ENCODE data around the gene RAMP1. TPM values are rescaled to one million over a fixed set of nuclear protein-coding genes. Genes with fewer than 3 reads are reported as not detected.
A peak's percentile ranks its signal among the peaks of the same experiment; 100 is the strongest.
"Not testable (repeated sequence)": the region's sequence is repeated elsewhere in the genome, so short reads cannot be mapped to it uniquely, and the experiment has no call there.

The RAMP1 gene
- total RNA-seq, 2 experiments from 2014 or later, result 1.0 to 1.4 TPM

GRCh38 chr2:237864940-237865622, 5.7 kb downstream of the RAMP1 start:
- ATAC-seq, result no peak
- Mint-ChIP-seq H3K9me3 (no peaks in the 10 kb centered on the region), H3K4me1 (ENCODE audit: low read depth) (peaks cover 15% of the 10 kb centered on the region), H3K27me3 (peaks cover 36% of the 10 kb centered on the region), H3K27ac (no peak overlapping the region), H3K4me3 (no peak overlapping the region), H3K36me3 (ENCODE audit: low read depth) (no peaks in the 10 kb centered on the region)
- no peak for DNase-seq
- no peak for TF ChIP-seq CTCF (IDR thresholded peaks at IDR 0.05)
- intact Hi-C loops (cut with micrococcal nuclease), result no loop called here
- CTCF ChIA-PET, result no interaction called here
- POLR2A ChIA-PET, result no interaction called here

- H3K27me3 Mint-ChIP-seq, result peaks cover 36% of the 10 kb centered on the region
- POLR2A ChIA-PET, result no interaction called here
- intact Hi-C loops (cut with micrococcal nuclease), result no loop called here
- CTCF ChIA-PET, result interaction anchor here (1.8 kb wide), 1 partner anchor 8 kb away, joined by 4 read pairs; no protein-coding TSS in a partner anchor
- H3K9me3 Mint-ChIP-seq, result no peaks in the 10 kb centered on the region
- H3K27ac Mint-ChIP-seq, result no peak overlapping the region
- ATAC-seq (peak; percentile 13), DNase-seq (no peak)
- no peak overlapping the region for H3K4me3 Mint-ChIP-seq
- no peaks in the 10 kb centered on the region for H3K36me3 Mint-ChIP-seq (ENCODE audit: low read depth)
- H3K4me1 Mint-ChIP-seq (ENCODE audit: low read depth), result peaks cover 11% of the 10 kb centered on the region
- no peak for TF ChIP-seq CTCF (IDR thresholded peaks at IDR 0.05)
Observed at GRCh38 chr2:237865623-237866041, 6.2 kb downstream of the RAMP1 start.

GRCh38 chr2:237866101-237866621, 6.7 kb downstream of the RAMP1 start:
- ChIA-PET POLR2A (interaction anchor here (0.5 kb wide), 1 partner anchor 76 kb away, joined by 3 read pairs; no protein-coding TSS in a partner anchor), CTCF (interaction anchor here (1.8 kb wide), 1 partner anchor 8 kb away, joined by 4 read pairs; no protein-coding TSS in a partner anchor)
- ATAC-seq (no peak), DNase-seq (no peak)
- Mint-ChIP-seq H3K9me3 (no peaks in the 10 kb centered on the region), H3K4me1 (ENCODE audit: low read depth) (peaks cover 11% of the 10 kb centered on the region), H3K36me3 (ENCODE audit: low read depth) (no peaks in the 10 kb centered on the region), H3K27ac (no peak overlapping the region), H3K4me3 (no peak overlapping the region), H3K27me3 (peaks cover 32% of the 10 kb centered on the region)
- no peak for TF ChIP-seq CTCF (IDR thresholded peaks at IDR 0.05)
- intact Hi-C loops (cut with micrococcal nuclease), result no loop called here

- CTCF ChIA-PET, result interaction anchor here (1.8 kb wide), 1 partner anchor 10 kb away, joined by 4 read pairs; no protein-coding TSS in a partner anchor
- no peak for ATAC-seq
- intact Hi-C loops (cut with micrococcal nuclease), result no loop called here
- H3K4me1 Mint-ChIP-seq (ENCODE audit: low read depth), result peaks cover 11% of the 10 kb centered on the region
- no peak overlapping the region for H3K27ac Mint-ChIP-seq
- H3K36me3 Mint-ChIP-seq (ENCODE audit: low read depth), result no peaks in the 10 kb centered on the region
- H3K4me3 Mint-ChIP-seq, result no peak overlapping the region
- no peaks in the 10 kb centered on the region for H3K9me3 Mint-ChIP-seq
- no peak for TF ChIP-seq CTCF (IDR thresholded peaks at IDR 0.05)
- no peak for DNase-seq
- POLR2A ChIA-PET, result no interaction called here
- peaks cover 28% of the 10 kb centered on the region for H3K27me3 Mint-ChIP-seq
Observed at GRCh38 chr2:237867465-237867864, 8.0 kb downstream of the RAMP1 start.

- H3K4me3 Mint-ChIP-seq; ATAC-seq; H3K9me3 Mint-ChIP-seq; DNase-seq; CTCF ChIA-PET; H3K36me3 Mint-ChIP-seq (ENCODE audit: low read depth); H3K27ac Mint-ChIP-seq; POLR2A ChIA-PET; intact Hi-C loops (cut with micrococcal nuclease): not testable (repeated sequence)
- H3K4me1 Mint-ChIP-seq (ENCODE audit: low read depth), result peaks cover 11% of the 10 kb centered on the region
- peaks cover 28% of the 10 kb centered on the region for H3K27me3 Mint-ChIP-seq
Observed at GRCh38 chr2:237868074-237868473, 8.7 kb downstream of the RAMP1 start.
